Fibroblast of skin of back (primary cell): Measurements from ENCODE around the gene NNAT.

Experiments used
- DNase-seq: peaks from one replicate; pipeline ENCODE4 v3.0.0-alpha.2; 2013

The NNAT gene

GRCh38 chr20:37567671-37568588 lies 46.9 kb downstream of the NNAT start:
- no peak for DNase-seq

DNA sequence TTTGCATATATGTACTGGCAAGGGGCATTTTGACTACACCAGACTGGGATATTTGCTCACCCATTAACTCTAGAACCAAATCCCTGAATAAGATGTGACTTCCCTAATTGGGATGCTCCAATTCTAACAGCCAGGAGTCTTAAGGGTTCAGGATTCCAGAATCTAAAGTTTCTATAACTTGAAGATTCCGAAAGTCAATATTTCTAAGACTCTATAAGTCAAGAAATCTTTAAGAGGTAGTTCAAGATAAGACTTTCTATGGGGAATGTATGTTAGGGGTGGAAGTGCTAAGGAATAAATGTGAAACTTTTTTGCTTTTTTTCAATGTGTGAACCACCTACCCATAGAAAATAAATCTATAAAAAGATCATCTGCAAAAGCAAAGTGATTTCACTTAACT lies 49.4 kb downstream of the NNAT start:
- no peak for DNase-seq

DNA sequence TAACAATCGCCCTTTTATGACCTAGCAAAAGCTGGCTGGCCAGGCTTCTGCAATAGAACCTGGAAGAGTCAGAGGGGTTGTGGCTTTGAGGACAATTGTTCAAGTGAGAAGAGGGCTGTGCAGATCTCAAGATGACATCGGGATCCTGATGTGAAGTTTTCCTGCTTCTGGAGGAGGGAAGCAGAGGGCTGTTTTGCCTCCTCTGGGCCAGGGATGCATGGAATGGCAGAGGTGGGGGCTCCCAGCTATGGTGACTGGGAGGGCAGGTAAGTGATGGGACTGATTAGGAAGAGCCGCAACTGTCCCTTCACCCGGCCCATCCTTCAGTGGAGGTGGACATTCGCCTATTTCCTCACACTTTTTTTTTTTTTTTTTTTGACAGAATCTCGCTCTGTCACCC lies 50.0 kb downstream of the NNAT start:
- no peak for DNase-seq
